ENCODE data around the gene RAD54L.

- no peak for TF ChIP-seq CTCF (IDR thresholded peaks at IDR 0.05)
- TF ChIP-seq POLR2A (IDR thresholded peaks at IDR 0.05): no peak
These were observed 68.3 kb downstream of the RAD54L start for GRCh38 chr1:46315669-46316403.
